GM12892 (cell line): ENCODE measurements around the gene KIF2C.

Experiments
- POLR2A ChIP-seq: IDR thresholded peaks from 2 replicates; pipeline ENCODE4 v1.6.1; 2011; ENCODE audit warnings: low read depth, low read length, control low read depth
- POLR2AphosphoS5 ChIP-seq: IDR thresholded peaks from 2 replicates; pipeline ENCODE4 v1.6.1; 2011; ENCODE audit warnings: low read depth, low read length, control low read depth
- TAF1 ChIP-seq: IDR thresholded peaks from 2 replicates; pipeline ENCODE4 v1.6.1; 2011; ENCODE audit warnings: low read depth, mild to moderate bottlenecking, control low read depth, low read length, borderline replicate concordance

- TF ChIP-seq POLR2A (no peak), POLR2AphosphoS5 (no peak), TAF1 (no peak)
Measured at GRCh38 chr1:44785029-44785380, 45.4 kb downstream of the KIF2C start.
